Gastrocnemius medialis (tissue), 4 donors: Measurements from ENCODE around the gene NANOS1. TPM values are rescaled to one million over a fixed set of nuclear protein-coding genes. Genes with fewer than 3 reads are reported as not detected.

ENCODE experiments used
- ATAC-seq, 2 donors: fragments of 150-250 bp; one replicate each; pipeline ENCODE4 v1.9.1; 2016
- DNase-seq, 2 donors: peaks; one replicate each; pipeline ENCODE4 v3.0.0-alpha.2; 2019
- H3K27ac ChIP-seq, 4 donors: fragments of 200-600 bp; sonication (generic); 1 replicate in 1 of 4; 2 replicates in 3 of 4; pipeline ENCODE4 v1.5.1; 2016 to 2018; ENCODE audit warnings: mild to moderate bottlenecking in 2 of 4, moderate library complexity in 1 of 4
- H3K27me3 ChIP-seq, 3 donors: fragments of 200-600 bp; sonication (generic) in 2 of 3; 1 replicate in 1 of 3; 2 replicates in 2 of 3; pipeline versions ENCODE4 v1.5.1 to v1.6.0; 2016 to 2019; ENCODE audit warnings: mild to moderate bottlenecking in 1 of 3, moderate library complexity in 1 of 3
- H3K36me3 ChIP-seq, 2 donors: fragments of 200-600 bp; sonication (generic) in 1 of 2; one replicate each; pipeline ENCODE4 v1.5.1; 2017 to 2018
- H3K4me1 ChIP-seq, 2 donors: fragments of 200-600 bp; sonication (generic) in 1 of 2; one replicate each; pipeline ENCODE4 v1.5.1; 2016 to 2017; ENCODE audit warnings: mild to moderate bottlenecking in 2 of 2
- H3K4me3 ChIP-seq, 4 donors: fragments of 200-600 bp; sonication (generic) in 3 of 4; 1 replicate in 1 of 4; 2 replicates in 3 of 4; pipeline ENCODE4 v1.5.1; 2016 to 2019; ENCODE audit warnings: mild to moderate bottlenecking in 2 of 4
- H3K9me3 ChIP-seq, 3 donors: fragments of 200-600 bp; sonication (generic) in 2 of 3; 1 replicate in 1 of 3; 2 replicates in 2 of 3; pipeline ENCODE4 v1.5.1; 2016 to 2019
- POLR2A ChIP-seq, 2 donors: fragments of 450-650 bp; IDR thresholded peaks; one replicate each; pipeline ENCODE4 v1.6.1; 2017; ENCODE audit warnings: antibody characterized with exemption in 2 of 2, mild to moderate bottlenecking in 2 of 2, moderate library complexity in 2 of 2
- in situ Hi-C, 4 donors: fragments of 200-750 bp; cut with MboI; loops; one replicate each; pipeline versions ENCODE4 v1.15.0 to v1.8.0; 2017; ENCODE audit warnings: low sequenced_read_pairs in 4 of 4
- intact Hi-C: fragments of 100-400 bp; cut with DNase I; formaldehyde crosslinking; loops from one replicate; pipeline ENCODE4 v1.15.1; 2023; ENCODE audit warnings: low total_unique reads
- total RNA-seq, 4 donors: library from RNA; depleted of rRNA; stranded (reverse); fragments of >200 nt; gene quantifications; one replicate each; pipeline versions ENCODE4 v1.1.0 to v1.2.3, GENCODE V29; 2016
- TF ChIP-seq, protein P1 (sequence below), 5 experiments: fragments of 450-650 bp in 3 of 5; fragments of 200-600 bp in 2 of 5; sonication (generic) in 2 of 5; IDR thresholded peaks in 4 of 5; conservative IDR thresholded peaks in 1 of 5; 1 replicate in 4 of 5; 2 replicates in 1 of 5; pipeline ENCODE4 v1.5.1; 2016 to 2019; ENCODE audit warnings: antibody characterized with exemption in 5 of 5, mild to moderate bottlenecking in 3 of 5, moderate library complexity in 3 of 5

Gene NANOS1
- total RNA-seq, 4 donors from 2014 or later, result 10.5 to 25.2 (median 17.4) TPM

DNA sequence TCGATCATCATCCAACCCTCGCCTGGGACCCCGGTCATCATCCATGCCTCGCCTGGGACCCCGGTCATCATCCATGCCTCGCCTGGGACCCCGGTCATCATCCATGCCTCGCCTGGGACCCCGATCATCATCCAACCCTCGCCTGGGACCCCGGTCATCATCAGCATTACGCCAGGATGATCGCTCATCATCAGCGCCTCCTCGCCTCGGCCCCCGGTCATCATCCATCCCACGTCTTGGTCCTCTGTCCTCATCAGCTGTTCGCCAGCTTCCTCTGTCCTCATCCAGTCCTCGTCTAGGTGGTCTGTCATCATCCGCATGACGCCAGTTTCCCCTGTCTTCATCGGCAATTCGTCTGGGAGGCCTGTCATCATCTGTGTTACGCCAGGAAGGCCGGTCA, 12.7 kb downstream of the NANOS1 start:
- TF ChIP-seq POLR2A (IDR thresholded peaks at IDR 0.05), result no peak
- TF ChIP-seq, protein P1, sequence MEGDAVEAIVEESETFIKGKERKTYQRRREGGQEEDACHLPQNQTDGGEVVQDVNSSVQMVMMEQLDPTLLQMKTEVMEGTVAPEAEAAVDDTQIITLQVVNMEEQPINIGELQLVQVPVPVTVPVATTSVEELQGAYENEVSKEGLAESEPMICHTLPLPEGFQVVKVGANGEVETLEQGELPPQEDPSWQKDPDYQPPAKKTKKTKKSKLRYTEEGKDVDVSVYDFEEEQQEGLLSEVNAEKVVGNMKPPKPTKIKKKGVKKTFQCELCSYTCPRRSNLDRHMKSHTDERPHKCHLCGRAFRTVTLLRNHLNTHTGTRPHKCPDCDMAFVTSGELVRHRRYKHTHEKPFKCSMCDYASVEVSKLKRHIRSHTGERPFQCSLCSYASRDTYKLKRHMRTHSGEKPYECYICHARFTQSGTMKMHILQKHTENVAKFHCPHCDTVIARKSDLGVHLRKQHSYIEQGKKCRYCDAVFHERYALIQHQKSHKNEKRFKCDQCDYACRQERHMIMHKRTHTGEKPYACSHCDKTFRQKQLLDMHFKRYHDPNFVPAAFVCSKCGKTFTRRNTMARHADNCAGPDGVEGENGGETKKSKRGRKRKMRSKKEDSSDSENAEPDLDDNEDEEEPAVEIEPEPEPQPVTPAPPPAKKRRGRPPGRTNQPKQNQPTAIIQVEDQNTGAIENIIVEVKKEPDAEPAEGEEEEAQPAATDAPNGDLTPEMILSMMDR (IDR thresholded peaks at IDR 0.05 in 4 of 5, conservative IDR thresholded peaks at IDR 0.05 in 1 of 5), result no peak
- in situ Hi-C loops, result no loop called here
- ATAC-seq, result no peak

GRCh38 chr10:119045561-119045960, 16.0 kb downstream of the NANOS1 start:
- Histone ChIP-seq H3K4me3 (no peak overlapping the region), H3K9me3 (no peaks in the 10 kb centered on the region), H3K27me3 (no peaks in the 10 kb centered on the region), H3K4me1 (no peaks in the 10 kb centered on the region), H3K27ac (no peak overlapping the region), H3K36me3 (peaks cover 7 to 100% of the 10 kb centered on the region in 2 donors)
- TF ChIP-seq POLR2A (IDR thresholded peaks at IDR 0.05), result no peak
- TF ChIP-seq, protein P1 (IDR thresholded peaks at IDR 0.05 in 4 of 5, conservative IDR thresholded peaks at IDR 0.05 in 1 of 5), result no peak
- intact Hi-C loops (no loop called here), in situ Hi-C loops (no loop called here)
- no peak for DNase-seq
- no peak for ATAC-seq

More for the DNA sequence above, 12.7 kb downstream of the NANOS1 start:
- no peak overlapping the region for H3K4me3 ChIP-seq
- peaks cover 11 to 100% of the 10 kb centered on the region in 2 donors for H3K36me3 ChIP-seq
- no peak overlapping the region for H3K27ac ChIP-seq
- DNase-seq, result no peak
- intact Hi-C loops, result no loop called here
- peaks cover 0 to 4% of the 10 kb centered on the region in 2 donors for H3K4me1 ChIP-seq
- H3K9me3 ChIP-seq, result no peaks in the 10 kb centered on the region
- no peaks in the 10 kb centered on the region for H3K27me3 ChIP-seq

DNA sequence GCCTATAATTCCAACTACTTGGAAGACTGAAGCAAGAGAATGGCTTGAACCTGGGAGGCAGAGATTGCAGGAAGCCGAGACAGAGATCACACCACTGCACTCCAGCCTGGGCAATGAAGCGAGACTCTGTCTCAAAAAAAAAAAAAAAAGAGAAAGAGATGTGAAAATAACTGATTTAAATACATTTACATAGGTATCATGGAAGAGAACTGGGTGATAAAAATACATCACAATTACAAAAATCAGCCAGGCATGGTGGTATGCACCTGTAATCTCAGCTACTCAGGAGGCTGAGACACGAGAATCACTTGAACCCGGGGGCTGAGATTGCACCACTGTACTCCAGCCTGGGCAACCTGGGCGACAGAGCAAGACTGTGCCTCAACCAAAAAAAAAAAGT, 19.8 kb downstream of the NANOS1 start:
- Histone ChIP-seq H3K4me3 (no peak overlapping the region), H3K27ac (no peak overlapping the region), H3K36me3 (peaks cover 2 to 100% of the 10 kb centered on the region in 2 donors), H3K9me3 (no peaks in the 10 kb centered on the region), H3K4me1 (no peaks in the 10 kb centered on the region), H3K27me3 (no peaks in the 10 kb centered on the region)
- in situ Hi-C loops, result no loop called here
- intact Hi-C loops, result no loop called here
- ATAC-seq, result no peak
- DNase-seq, result no peak
- TF ChIP-seq, protein P1 (IDR thresholded peaks at IDR 0.05 in 4 of 5, conservative IDR thresholded peaks at IDR 0.05 in 1 of 5), result no peak
- TF ChIP-seq POLR2A (IDR thresholded peaks at IDR 0.05), result no peak

- Histone ChIP-seq H3K4me3 (no peak overlapping the region), H3K36me3 (peaks cover 2 to 100% of the 10 kb centered on the region in 2 donors), H3K9me3 (no peaks in the 10 kb centered on the region), H3K27me3 (no peaks in the 10 kb centered on the region), H3K4me1 (no peaks in the 10 kb centered on the region), H3K27ac (no peak overlapping the region)
- ATAC-seq (no peak), DNase-seq (no peak)
- intact Hi-C loops (no loop called here), in situ Hi-C loops (no loop called here)
- TF ChIP-seq, protein P1 (IDR thresholded peaks at IDR 0.05 in 4 of 5, conservative IDR thresholded peaks at IDR 0.05 in 1 of 5), result no peak
- TF ChIP-seq POLR2A (IDR thresholded peaks at IDR 0.05), result no peak
These were observed 20.3 kb downstream of the NANOS1 start for GRCh38 chr10:119049777-119050176.

GRCh38 chr10:119051775-119052174, 22.3 kb downstream of the NANOS1 start:
- no peaks in the 10 kb centered on the region for H3K4me1 ChIP-seq
- no peaks in the 10 kb centered on the region for H3K9me3 ChIP-seq
- no peak for DNase-seq
- intact Hi-C loops, result no loop called here
- TF ChIP-seq POLR2A (IDR thresholded peaks at IDR 0.05), result no peak
- TF ChIP-seq, protein P1 (IDR thresholded peaks at IDR 0.05 in 4 of 5, conservative IDR thresholded peaks at IDR 0.05 in 1 of 5), result no peak
- H3K27me3 ChIP-seq, result no peaks in the 10 kb centered on the region
- H3K27ac ChIP-seq, result no peak overlapping the region
- in situ Hi-C loops, result no loop called here
- no peak overlapping the region for H3K4me3 ChIP-seq
- H3K36me3 ChIP-seq, result peaks cover 6 to 100% of the 10 kb centered on the region in 2 donors
- ATAC-seq, result no peak
